Measurements from ENCODE around the gene SYCP3.

The SYCP3 gene

GRCh38 chr12:101719566-101719965, 19.7 kb downstream of the SYCP3 start:
- H3K4me3 ChIP-seq (ENCODE audit: low read depth, low read length) = no peak overlapping the region
- peak; percentile 8 for DNase-seq (ENCODE audit: low read depth)
- TF ChIP-seq, protein P1, sequence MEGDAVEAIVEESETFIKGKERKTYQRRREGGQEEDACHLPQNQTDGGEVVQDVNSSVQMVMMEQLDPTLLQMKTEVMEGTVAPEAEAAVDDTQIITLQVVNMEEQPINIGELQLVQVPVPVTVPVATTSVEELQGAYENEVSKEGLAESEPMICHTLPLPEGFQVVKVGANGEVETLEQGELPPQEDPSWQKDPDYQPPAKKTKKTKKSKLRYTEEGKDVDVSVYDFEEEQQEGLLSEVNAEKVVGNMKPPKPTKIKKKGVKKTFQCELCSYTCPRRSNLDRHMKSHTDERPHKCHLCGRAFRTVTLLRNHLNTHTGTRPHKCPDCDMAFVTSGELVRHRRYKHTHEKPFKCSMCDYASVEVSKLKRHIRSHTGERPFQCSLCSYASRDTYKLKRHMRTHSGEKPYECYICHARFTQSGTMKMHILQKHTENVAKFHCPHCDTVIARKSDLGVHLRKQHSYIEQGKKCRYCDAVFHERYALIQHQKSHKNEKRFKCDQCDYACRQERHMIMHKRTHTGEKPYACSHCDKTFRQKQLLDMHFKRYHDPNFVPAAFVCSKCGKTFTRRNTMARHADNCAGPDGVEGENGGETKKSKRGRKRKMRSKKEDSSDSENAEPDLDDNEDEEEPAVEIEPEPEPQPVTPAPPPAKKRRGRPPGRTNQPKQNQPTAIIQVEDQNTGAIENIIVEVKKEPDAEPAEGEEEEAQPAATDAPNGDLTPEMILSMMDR (conservative IDR thresholded peaks at IDR 0.05; ENCODE audit: low read depth, low read length) = no peak

DNA sequence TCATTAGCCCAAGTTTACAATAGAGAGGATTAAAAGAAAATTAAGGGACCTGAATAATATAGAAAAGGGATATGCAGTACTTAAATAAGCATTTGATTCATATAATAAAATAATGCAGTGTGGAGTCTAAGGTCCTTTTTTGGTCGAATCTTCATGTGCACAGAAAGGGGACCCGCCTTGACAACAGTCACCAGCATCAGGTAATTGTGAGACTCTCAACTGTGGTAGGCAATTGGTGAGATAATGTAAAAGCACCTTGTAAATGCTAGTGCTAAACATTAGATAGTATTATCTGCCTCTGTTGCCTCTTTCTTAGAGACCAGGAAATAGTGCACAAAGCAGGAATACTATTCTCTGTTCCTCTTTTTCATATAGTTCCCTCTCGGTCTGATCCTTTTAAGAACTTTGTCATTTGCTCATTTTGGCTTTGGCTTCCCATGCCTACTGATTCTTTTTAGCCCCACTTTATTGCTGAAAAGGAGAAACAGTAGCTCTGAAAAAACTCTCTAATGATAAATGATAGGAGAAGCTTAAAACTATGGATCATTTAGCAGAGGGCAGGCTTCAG, 24.3 kb downstream of the SYCP3 start:
- TF ChIP-seq, protein P1 (conservative IDR thresholded peaks at IDR 0.05; ENCODE audit: low read depth, low read length) = no peak
- DNase-seq (ENCODE audit: low read depth) = no peak
- H3K4me3 ChIP-seq (ENCODE audit: low read depth, low read length) = no peak overlapping the region

- TF ChIP-seq, protein P1 (conservative IDR thresholded peaks at IDR 0.05; ENCODE audit: low read depth, low read length) = no peak
- DNase-seq (ENCODE audit: low read depth) = no peak
- no peak overlapping the region for H3K4me3 ChIP-seq (ENCODE audit: low read depth, low read length)
These were observed 25.3 kb downstream of the SYCP3 start for GRCh38 chr12:101713930-101714329.

DNA sequence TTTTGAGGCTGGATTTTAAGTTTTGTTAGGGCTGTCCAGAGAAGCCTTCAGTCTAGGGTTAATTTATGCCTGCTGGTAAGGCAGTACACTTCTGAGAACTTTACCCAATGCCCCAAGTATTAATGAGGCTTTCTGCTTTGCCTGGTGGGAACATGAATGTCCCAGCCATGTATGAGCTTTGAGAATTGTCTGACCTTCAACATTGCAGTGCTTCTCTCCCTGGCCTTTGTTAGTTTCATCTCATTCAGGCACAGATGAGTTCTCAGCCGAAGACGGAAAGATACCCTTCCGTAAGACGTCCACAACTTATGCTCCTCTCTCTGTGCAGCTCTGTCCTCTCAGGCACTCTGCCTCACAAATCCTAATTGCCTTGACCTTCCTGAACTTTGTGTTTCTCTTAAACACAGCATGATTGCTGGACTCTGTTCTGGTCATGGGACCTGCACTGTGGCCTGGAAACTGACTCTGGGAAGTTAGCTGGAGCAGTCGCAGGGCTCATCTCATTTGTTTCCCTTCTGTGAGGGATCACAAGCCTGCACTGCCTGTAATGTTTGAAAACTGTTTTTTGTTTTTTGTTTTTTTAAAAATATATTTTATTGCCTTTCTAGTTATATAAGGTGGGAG, 26.1 kb downstream of the SYCP3 start:
- TF ChIP-seq, protein P1 (conservative IDR thresholded peaks at IDR 0.05; ENCODE audit: low read depth, low read length) = no peak
- peak; percentile 41 for DNase-seq (ENCODE audit: low read depth)
- H3K4me3 ChIP-seq (ENCODE audit: low read depth, low read length) = no peak overlapping the region

- DNase-seq (ENCODE audit: low read depth) = no peak
- TF ChIP-seq, protein P1 (conservative IDR thresholded peaks at IDR 0.05; ENCODE audit: low read depth, low read length) = no peak
- H3K4me3 ChIP-seq (ENCODE audit: low read depth, low read length) = no peak overlapping the region
These were observed 29.0 kb downstream of the SYCP3 start for GRCh38 chr12:101710288-101710687.

DNA sequence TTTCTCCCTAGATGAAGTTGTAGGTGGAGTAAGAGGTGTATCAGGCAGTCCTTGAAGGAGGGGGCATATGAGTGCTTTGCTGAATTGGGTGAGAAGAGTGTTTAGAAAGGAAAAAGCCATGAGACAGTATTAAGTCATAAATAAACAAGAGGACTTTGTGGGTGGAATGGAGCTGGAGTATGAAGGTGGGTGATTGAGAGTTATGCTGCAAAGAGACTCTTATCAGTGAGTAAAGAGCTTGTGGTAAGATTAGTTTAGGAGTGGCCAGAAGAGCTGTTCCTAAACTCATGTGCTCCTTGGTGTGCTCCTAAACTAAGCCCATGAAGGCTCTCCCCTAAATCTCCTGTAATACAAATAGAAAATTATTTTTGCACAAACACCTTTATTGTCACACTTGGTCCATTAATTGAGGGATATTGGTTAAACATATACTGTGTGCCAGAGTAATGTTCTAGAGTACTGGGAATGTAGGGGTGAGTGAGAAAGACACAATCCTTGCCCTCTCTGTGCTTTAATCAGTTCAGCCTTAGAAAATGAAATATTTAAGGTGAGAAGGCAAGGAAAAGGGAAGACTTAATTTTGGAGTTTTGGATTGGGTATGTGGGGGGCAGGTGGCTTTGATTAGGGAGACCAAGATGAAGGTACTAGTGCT, 32.0 kb downstream of the SYCP3 start:
- DNase-seq (ENCODE audit: low read depth) = peak; percentile 30
- no peak overlapping the region for H3K4me3 ChIP-seq (ENCODE audit: low read depth, low read length)
- TF ChIP-seq, protein P1 (conservative IDR thresholded peaks at IDR 0.05; ENCODE audit: low read depth, low read length) = no peak
